IPS-11a (cell line): ENCODE measurements around the gene WDR45B.
"Not testable (repeated sequence)": the region's sequence is repeated elsewhere in the genome, so short reads cannot be mapped to it uniquely, and the experiment has no call there.

ENCODE experiments used
- H3K4me3 ChIP-seq: one replicate; pipeline ENCODE4 v1.5.1; 2013; ENCODE audit warnings: low read depth, low read length, control low read depth

The WDR45B gene

DNA sequence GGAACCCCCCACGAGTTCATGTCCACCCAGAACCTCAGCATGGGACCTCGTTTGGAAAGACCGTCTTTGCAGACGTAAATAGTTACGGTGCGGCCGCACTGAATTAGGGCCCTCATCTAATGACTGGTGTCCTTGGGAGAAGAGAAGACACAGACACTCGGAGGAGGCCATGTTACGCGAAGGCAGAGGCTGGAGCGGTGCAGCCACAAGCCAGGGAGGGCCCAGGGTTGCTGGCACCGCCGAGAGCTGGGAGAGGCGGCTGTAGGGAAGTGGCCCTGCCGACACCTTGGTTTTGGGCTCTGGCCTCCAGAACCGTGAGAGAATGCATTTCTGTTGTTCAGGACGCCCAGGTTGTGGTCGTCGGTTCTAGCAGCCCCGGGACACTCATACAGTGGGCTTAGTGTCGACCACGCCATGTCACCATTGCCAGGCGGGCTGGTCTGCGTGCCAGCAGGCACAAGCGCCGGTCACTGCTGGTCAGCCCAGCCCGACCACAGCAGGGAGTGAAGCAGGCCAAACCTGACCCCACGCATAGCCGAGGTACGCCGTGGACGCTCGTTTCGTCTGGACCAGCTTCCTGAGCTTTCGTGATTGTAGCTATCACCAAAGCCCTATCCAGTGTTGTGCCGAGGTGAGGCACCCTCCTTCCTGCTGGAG is 10.7 kb upstream of the WDR45B start:
- H3K4me3 ChIP-seq, result no peak overlapping the region

DNA sequence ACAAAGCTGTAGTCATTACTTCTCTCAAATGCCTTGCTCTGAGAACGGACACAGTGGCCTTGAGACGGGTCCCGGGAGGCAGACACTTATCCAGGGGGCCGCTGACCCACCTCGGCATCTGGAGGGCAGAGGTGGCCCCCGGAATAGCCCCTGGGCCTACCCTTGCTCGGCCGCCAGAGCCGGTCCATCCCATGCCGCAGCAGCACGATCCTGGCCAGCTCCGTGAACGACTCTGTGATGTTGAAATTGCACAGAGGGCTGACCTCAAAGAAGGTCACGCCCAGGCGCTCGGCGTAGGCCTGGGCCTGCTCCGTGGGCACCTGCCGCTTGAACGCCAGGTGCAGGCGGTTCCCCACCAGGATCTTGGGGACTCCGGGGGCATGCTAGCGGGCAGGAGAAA is 10.1 kb upstream of the WDR45B start:
- no peak overlapping the region for H3K4me3 ChIP-seq

DNA sequence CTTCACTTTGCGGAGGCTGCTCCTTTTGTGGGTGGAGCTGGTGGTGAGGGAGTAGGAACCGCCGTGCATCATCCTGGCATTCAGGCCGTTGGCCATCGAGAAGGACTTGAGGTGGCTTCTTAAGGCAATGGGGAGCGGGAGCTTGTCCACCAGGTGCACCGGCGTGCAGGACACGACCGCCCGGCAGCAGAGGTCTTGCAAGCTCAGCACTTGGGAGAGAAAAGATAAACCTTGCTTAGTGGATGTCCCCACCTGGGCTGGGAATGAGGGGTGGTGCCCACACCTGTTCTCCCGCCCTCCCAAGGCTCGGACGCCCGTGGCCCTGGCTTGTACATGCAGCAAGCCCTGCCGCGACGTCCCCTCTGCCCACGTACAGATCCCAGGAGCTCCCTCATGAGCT is 9.7 kb upstream of the WDR45B start:
- no peak overlapping the region for H3K4me3 ChIP-seq

DNA sequence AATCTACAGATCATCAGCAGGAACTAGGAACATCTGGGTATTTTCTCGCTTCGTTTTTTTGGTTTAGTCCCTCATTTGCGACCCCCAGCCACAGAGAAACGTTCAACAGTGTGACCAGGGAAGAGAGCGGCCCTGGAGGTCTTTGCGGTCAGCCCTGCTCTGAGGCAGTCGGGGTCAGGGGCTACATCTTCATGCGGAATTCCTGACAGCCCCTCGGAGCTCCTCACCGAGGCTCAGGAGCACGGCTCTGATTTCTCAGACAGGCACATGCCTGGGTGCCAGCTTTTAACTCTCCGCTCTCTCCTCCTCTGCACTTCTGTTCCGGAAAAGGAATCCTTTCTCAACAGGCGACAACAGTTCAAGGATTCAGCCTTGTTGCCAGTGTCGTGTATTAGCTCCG is 8.0 kb upstream of the WDR45B start:
- no peak overlapping the region for H3K4me3 ChIP-seq

DNA sequence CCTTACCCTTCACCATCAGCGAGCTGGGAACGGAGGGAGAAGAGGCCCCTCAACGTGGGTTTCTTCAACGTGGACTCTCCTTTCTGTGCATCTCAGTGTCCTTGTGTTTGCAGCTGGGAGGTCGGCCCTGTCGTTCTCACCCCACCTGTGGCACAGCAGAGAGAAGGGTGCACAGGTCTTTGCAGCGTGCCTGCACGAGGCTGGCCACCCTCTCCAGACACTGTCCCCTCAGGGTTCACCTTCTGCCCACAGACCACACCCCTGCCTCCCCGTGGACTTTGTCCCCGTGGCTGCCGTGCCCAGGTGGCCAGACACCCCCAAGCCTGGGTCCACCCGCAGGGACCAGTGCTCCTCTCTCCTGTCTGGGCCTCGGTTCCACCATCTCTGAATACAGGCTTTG is 7.3 kb upstream of the WDR45B start:
- H3K4me3 ChIP-seq, result no peak overlapping the region

DNA sequence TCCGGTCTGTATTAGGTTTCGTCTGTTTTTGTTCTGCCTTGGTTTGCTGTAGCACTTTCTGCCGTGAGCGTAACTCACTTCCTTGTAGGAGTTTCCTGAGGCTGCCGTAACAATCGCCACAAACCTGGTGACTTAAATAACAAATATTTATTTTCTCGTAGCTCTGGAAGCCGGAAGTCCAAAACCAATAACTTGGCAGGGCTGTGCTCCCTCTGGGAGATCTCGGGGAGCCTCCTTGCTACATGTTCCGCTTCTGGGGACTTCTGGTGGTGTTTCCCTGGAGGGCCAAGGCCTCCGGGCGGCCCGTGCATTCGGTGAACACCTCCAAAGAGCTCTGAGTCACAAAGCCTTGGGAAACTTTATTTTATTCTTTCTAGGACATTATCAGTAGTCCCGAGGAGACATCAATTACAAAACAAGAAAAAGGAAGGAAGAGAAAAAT is 6.8 kb upstream of the WDR45B start:
- no peak overlapping the region for H3K4me3 ChIP-seq

DNA sequence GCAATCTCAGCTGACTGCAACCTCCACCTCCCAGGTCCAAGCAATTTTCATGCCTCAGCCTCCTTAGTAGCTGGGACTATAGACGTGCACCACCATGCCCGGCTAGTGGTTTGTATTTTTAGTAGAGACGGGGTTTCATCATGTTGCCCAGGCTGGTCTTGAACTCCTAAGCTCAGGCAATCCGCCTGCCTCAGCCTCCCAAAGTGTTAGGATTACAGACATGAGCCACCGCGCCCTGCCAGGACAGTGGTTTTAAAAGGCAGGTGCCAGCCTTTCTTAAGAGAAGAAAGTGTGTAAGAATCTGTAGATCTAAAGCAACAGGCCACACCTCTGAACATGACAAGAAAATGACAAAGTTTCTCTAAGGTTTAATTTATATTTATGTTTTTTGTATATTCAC is 6.4 kb upstream of the WDR45B start:
- not testable (repeated sequence) for H3K4me3 ChIP-seq

DNA sequence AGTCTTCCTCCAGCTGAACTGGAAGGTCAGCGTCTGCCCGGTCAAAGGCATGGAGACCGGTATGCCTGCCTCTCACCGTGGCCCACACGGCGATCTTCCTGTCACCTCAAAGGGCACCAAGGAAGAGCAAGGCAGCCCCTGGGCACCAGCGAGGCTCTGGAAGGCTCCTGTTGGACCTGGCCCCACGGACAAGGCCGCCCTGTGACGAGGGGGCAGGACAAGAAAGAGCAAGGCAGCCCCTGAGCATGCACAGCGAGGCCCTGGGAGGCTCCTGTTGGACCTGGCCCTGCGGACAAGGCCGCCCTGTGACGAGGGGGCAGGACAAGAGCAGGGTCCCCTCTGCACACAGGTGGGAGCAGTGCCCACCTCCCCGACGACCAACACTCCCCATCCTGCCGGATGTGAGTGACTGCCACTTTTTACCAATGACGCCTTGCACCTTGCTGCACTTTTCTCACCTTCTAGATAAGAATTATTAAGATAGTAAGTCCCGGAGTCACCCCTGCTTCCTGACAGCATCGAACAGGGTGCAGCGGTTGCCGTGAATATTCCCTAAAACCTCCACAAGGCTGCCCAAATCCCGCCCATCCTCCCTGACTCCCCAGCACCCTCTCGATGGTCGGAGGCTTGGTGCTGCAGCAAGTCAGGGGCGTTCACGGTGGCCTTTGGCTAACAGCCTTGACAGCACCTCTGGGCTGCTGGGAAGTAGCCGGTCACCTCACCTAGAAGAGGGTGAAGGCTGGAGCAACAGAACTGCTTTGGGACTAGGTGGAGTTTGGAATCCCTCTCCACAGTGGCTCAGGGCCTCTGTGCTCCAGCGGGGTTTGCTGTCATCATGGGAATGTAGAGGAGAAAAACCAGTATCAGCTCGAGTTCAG is 5.6 kb upstream of the WDR45B start:
- H3K4me3 ChIP-seq, result no peak overlapping the region

DNA sequence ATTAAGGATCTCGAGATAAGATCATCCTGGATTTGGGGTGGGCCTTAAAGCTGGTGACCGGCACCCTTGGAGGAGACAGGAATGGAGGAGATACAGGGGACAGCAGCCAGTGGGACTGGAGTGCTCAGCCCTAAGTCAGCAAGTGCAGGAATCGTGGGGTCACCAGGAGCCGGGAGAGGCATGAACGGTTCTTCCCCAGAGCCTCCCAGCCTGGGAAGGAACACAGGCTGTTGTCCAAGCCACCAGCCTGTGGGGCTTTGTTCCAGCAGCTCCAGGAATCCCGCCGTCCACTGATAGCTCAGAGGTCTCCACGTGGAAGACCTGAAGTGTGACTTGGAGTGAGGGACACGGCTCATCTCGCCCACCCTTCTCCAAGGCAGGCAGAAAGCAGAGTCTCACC is 2.5 kb upstream of the WDR45B start:
- H3K4me3 ChIP-seq, result no peak overlapping the region

DNA sequence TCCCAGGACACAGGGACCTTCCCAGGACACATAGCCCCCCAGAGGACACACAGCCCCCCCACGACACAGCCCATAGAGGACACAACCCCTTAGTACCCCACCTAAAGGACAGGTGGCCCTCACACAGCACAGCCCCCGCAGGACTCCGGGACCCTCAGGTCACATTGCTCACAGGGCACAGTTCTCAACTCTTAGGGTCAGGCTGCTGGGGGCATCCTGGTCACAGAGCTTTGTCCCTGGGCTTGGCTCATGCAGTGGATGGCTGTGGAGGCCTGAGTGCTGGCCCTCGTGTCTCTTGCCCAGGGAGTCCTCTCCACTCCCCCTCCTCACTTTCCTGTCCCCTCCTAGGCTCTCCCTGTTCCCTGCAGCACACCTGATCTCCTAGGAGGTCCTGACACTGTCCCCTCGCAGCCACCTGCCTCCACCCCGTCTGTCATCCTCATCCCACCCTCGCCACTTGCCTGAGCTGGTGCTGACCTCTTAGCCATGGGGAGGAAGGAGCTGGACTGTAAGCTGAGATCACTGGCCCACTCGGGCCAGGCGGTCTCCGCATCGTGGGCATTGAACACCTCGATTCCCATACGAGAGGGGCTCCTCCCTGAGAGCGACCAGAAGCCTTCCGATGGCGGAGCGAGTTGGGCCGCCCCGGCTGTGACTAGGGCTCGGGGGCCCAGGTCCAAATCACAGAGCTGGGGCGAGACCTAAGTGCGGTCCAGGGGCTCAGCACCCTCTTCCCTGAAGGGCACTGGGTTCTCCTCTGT is 1.4 kb upstream of the WDR45B start:
- no peak overlapping the region for H3K4me3 ChIP-seq

DNA sequence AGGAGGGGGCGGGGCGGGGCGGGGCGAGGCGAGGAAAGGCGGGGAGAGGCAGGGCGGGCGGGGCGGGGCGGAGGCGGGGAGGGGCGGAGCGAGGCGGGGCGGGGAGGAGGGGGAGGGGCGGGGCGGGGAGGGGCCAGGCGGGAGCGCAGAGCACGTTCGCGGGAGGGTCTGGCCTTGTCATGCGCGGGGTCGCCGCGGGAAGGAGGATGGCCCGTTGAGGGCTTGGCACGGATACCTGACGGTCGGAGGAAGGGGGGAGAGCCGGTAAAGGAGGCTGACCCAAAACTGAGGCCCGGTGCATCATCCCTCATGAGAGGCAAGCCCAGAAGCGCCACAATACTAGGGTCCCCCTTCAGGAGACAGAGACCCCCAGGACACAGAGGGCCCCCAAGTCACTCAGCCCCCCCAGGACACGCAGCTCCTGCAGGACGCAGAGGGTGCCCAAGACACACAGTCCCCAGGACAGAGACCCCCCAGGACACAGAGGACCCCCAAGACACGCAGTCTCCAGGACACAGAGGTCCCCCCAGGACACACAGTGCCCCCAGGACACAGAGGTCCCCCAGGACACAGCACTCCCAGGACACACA is 593 bp upstream of the WDR45B start:
- peak overlapping the region; percentile 33 for H3K4me3 ChIP-seq

DNA sequence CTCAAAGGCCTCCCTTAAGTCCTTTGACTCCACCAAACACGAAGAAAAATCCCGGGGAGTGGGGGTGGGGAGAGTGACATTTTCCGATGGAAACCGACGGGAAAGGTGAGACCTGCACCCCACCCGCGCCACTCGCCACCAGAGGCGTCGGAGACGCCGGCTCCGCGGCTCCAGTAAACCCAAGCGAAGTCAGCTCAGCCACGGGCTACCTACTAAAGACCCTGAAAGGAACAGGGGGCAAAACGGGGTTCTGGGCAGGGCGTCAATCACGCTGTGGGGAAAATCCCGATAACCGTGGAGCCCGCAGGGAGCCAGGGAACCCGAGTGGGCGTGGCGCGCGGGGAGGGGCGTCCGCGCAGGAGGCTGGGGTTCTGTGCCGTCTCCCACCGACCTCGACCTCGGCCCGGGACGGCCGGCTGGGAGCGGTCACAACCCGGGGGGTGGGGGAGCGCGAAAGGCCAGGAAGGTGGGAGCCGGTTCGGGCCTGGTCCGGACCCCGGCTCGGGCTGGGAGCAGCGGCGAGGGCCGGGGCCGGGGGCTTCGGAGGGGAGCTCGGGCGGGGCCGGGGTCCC is 565 bp downstream of the WDR45B start:
- H3K4me3 ChIP-seq, result peak overlapping the region; percentile 84

DNA sequence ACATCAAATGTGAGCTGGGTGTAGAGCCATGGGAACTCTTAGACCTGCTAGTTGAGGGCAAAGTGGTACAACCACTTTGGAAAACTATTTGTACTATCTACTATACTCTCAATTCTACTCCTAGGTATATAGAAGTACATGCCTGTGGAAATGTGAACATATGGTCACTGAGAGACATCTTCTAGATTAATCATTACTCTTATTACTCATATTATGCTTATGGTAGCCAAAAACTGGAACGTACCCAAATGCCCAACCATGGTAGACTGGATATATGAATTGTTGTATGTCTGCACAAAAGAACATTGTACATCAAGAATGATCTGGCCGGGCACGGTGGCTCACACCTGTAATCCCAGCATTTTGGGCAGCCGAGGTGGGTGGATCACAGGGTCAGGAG is 2.7 kb downstream of the WDR45B start:
- no peak overlapping the region for H3K4me3 ChIP-seq

DNA sequence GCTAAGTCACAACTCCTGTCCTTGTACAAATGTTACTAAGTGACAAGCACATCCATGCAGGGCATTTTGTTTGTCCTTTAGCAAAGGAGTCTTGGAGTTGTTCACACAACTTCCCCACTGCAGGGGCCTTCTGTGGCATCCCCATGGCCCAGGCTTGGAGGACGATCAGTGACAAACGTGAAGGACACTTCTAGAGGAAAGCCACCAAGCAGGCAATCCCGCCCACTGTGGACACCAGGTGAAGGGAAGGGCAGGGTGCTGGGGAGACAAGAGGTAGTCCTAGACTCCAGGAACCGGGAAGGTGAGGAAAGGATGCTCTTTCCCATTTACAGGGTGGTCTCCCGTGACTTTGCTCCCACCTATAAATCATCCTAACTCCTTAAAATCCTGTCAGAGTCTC is 4.1 kb downstream of the WDR45B start:
- no peak overlapping the region for H3K4me3 ChIP-seq

DNA sequence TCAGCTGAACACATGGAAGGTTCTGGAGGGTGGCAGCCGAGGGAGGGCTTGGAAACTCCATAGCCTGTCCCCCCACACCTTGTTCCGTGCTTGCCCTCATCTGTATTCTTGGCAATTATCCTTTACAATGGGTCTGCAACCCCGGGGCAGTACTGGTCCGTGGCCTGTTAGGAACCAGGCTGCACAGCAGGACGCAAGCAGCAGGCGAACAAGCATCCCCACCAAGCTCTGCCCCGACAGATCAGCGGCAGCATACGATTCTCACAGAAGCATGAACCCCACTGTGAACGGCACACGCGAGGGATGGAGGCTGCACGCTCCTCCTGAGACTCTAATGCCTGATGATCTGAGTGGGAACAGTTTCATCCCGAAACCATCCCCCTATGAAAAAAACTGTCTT is 6.2 kb downstream of the WDR45B start:
- no peak overlapping the region for H3K4me3 ChIP-seq

DNA sequence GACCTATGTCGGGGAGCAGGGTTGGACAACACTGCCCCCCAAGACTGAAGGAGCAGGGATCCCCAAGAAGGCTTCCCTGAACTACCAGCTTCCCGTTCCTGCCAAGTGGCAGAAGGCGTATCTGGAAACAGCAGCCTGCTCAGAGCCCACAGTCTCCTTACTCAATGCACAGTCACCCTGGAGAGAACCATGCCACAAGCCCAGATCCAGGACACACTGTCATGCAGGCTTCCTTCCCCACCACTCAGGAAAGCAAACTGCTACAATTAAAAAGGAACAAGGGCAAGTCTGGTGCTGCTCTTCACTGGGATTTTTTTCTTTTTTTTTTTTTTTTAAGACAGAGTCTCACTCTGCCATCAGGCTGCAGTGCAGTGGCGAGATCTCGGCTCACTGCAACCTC is 8.2 kb downstream of the WDR45B start:
- H3K4me3 ChIP-seq, result no peak overlapping the region

DNA sequence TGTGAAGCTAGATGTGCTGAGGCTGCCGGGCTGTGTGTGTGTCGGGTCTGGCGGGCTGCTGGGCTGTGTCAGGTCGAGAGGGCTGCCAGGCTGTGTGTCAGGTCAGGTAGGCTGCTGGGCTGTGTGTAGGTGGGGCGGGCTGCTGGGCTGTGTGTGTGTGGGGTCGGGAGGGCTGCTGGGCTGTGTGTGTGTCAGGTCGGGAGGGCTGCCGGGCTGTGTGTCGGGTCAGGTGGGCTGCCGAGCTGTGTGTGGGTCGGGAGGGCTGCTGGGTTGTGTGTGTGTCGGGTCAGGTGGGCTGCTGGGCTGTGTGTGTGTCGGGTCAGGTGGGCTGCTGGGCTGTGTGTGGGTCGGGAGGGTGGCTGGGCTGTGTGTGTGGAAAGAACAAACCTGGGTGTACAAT is 8.6 kb downstream of the WDR45B start:
- no peak overlapping the region for H3K4me3 ChIP-seq

DNA sequence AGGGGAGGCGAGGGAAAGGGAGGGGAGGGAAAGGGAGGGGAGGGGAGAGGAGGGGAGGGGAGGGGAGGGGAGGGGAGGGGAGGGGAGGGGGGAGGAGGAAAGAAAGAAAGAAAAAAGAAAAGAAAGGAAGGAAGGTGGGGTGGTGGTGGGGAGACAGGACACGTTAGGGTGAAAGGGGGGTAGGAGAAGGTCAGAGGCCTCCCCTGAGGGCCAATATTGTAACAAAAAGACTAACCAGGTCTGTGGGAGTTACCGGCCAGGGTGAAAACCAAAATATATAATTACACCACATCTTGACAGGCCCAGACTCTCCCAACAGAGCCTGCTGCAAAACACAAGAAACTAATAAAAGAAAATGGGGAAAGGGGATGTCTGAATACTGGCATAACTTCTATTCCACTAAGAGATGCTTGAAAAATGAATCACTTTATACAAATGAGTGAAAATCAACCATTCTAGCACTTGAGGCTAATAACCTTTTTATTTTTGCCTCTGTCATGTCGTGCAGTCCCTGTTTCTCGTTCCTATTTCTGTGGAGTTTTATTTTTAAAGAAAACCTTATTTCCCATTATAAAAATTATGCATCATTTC is 10.0 kb downstream of the WDR45B start:
- H3K4me3 ChIP-seq, result no peak overlapping the region

DNA sequence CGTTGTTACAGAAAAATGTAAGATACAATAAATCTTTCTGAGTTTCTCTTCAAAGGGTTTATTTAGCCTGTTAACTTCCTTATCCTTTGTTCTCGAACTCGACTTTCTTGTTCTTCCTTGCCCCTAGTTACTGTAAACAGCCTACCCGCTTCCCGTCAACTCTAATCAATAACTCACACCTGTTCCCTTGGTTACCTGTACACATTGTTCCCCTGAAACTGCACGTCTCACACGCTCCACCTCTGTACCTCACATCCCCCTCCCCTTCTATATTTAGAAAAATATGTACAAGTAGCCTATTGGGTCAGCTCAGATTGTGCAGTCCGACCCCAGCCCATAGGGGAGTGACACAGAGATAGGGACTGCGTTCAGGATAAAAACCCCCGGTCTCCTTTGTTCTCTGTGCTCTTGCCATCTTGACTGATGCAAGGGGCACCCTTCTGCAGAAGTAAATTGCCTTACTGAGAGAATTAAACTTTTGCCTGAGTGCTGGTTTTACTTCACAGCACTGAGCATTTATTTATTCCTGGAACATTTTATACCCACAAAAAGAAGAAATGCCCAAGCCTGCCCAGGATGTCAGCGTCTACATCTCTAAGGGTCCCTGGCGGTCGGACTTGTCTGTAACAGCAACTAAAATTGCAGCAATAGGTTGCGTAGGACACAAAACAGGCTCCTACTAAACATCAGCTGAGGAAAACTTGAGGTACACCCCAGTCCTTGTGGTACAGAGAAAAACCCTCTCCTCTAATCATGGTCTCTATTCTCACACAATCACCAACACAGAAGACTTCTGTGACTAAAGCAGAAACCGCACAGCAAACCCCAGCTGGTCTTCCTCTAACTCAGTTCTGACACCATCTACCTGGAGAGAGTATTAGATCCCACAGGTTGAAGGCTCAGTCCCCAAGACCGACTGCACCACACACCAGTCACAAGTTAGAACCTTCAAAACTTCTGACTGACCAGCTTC is 11.3 kb downstream of the WDR45B start:
- no peak overlapping the region for H3K4me3 ChIP-seq

DNA sequence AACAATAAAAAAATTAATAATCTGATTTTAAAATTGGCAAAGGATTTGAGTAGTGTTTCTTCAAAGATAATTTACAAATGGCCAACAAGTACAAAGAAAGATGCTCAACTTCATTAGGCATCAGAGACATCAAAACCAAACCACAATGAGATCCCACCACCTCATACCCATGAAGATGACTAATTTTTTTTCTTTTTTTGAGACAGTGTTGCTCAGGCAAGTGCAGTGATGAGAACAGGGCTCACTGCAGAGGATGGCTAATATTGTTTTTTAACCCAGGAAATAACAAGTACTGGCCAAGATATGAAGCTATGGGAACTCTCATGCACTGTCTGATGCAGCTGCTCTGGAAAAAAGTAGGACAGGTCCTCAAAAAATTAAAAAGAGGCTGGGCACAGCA is 14.9 kb downstream of the WDR45B start:
- no peak overlapping the region for H3K4me3 ChIP-seq
